Lower leg skin (tissue), 3 donors: Measurements from ENCODE around the gene FGFBP3.

Source experiments
- POLR2A ChIP-seq, 2 donors: fragments of 450-650 bp; IDR thresholded peaks; one replicate each; pipeline ENCODE4 v1.6.1; 2016 to 2017; ENCODE audit warnings: antibody characterized with exemption in 2 of 2, mild to moderate bottlenecking in 1 of 2, moderate library complexity in 1 of 2
- TF ChIP-seq, protein P1 (sequence below), 3 donors: fragments of 450-650 bp; IDR thresholded peaks; one replicate each; pipeline ENCODE4 v1.5.1; 2016; ENCODE audit warnings: antibody characterized with exemption in 3 of 3, mild to moderate bottlenecking in 3 of 3, moderate library complexity in 2 of 3

DNA sequence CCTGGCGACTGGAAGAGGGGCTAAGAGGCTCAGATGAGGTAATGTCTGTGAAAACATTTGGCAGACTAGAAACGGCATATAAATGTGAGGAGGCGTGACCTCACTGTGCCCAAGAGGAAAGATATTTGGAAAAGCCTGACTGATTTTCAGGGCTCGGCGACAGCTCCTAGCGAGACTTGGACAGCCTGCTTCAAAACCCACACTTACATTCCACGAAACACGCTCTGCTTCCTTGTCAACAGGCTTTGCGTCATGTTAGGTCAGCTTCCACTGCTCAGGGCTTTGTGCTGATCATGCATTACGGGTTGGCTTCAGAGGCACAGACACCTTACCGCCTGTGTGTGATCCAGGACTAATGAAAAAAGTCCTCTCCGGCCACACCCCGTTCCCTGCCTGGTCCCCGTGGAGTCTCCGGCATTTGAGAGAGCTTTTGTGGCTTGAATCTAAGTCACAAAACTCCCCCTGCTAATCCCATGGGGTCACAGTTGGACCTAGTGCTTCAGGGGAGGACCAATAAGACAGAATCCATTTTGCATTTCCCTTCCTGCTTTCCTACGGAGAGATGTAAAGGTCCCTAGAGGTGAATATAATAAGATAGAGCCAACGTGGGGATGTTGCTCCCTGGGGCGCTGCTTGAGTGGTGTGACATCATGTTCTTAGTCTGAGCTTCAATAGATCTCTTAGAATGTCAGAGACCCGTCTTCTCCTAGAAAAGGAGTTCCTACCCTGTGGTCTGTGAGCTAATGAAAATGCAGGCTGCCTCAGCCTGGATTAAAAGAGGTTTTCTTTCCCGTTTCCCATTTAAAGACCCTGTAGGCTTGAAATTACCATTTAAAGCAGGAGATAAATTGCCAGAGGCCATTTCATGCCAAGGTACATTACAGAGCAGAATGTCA lies 25.5 kb downstream of the FGFBP3 start:
- TF ChIP-seq, protein P1, sequence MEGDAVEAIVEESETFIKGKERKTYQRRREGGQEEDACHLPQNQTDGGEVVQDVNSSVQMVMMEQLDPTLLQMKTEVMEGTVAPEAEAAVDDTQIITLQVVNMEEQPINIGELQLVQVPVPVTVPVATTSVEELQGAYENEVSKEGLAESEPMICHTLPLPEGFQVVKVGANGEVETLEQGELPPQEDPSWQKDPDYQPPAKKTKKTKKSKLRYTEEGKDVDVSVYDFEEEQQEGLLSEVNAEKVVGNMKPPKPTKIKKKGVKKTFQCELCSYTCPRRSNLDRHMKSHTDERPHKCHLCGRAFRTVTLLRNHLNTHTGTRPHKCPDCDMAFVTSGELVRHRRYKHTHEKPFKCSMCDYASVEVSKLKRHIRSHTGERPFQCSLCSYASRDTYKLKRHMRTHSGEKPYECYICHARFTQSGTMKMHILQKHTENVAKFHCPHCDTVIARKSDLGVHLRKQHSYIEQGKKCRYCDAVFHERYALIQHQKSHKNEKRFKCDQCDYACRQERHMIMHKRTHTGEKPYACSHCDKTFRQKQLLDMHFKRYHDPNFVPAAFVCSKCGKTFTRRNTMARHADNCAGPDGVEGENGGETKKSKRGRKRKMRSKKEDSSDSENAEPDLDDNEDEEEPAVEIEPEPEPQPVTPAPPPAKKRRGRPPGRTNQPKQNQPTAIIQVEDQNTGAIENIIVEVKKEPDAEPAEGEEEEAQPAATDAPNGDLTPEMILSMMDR (IDR thresholded peaks at IDR 0.05), result no peak
- TF ChIP-seq POLR2A (IDR thresholded peaks at IDR 0.05), result no peak
